ENCODE measurements around the gene TSPAN2. TPM values are rescaled to one million over a fixed set of nuclear protein-coding genes. Genes with fewer than 3 reads are reported as not detected.
A peak's percentile ranks its signal among the peaks of the same experiment; 100 is the strongest.

Gene TSPAN2
- total RNA-seq, 1 experiment from 2014 or later, result 26.5 TPM

DNA sequence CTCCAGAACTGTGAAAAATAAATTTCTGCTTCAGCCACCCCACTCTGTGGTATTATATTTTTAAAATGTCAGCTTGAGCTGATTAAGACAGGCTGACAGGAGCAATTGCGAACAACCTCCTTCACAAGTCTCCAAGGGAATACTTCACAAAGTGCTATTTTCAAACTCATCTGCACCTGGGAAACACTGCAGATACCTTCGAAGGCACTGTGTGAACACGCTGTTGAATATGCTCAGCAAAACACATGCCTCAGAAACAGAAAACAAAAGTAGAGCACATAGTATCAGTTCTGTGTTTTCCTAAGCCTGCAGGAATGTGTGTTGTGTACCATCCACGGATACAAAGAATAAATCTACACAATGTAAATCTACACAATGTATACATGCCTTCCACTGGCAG is 10.6 kb downstream of the TSPAN2 start:
- BruUV-seq (replicated peaks), result no TSS peak
- H3K9me3 ChIP-seq (ENCODE audit: insufficient read depth, low read depth), result no peaks in the 10 kb centered on the region
- DNase-seq, result no peak
- H3K27me3 ChIP-seq (ENCODE audit: insufficient read depth, low read depth), result no peaks in the 10 kb centered on the region
- TF ChIP-seq, protein P1, sequence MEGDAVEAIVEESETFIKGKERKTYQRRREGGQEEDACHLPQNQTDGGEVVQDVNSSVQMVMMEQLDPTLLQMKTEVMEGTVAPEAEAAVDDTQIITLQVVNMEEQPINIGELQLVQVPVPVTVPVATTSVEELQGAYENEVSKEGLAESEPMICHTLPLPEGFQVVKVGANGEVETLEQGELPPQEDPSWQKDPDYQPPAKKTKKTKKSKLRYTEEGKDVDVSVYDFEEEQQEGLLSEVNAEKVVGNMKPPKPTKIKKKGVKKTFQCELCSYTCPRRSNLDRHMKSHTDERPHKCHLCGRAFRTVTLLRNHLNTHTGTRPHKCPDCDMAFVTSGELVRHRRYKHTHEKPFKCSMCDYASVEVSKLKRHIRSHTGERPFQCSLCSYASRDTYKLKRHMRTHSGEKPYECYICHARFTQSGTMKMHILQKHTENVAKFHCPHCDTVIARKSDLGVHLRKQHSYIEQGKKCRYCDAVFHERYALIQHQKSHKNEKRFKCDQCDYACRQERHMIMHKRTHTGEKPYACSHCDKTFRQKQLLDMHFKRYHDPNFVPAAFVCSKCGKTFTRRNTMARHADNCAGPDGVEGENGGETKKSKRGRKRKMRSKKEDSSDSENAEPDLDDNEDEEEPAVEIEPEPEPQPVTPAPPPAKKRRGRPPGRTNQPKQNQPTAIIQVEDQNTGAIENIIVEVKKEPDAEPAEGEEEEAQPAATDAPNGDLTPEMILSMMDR (conservative IDR thresholded peaks at IDR 0.05), result no peak
- TF ChIP-seq EZH2 (IDR thresholded peaks at IDR 0.05; ENCODE audit: low read depth), result no peak
- intact Hi-C loops (cut with micrococcal nuclease; ENCODE audit: unreplicated experiment), result no loop called here
- POLR2A ChIA-PET (ENCODE audit: unreplicated experiment), result no interaction called here
- no peaks in the 10 kb centered on the region for H3K36me3 ChIP-seq (ENCODE audit: low read depth)
- no peaks in the 10 kb centered on the region for H3F3A ChIP-seq (ENCODE audit: insufficient read depth, low read depth)
- H3K27ac ChIP-seq, result no peak overlapping the region
- no peak overlapping the region for H3K4me2 ChIP-seq
- no peaks in the 10 kb centered on the region for H3K9me2 ChIP-seq (ENCODE audit: insufficient read depth)
- H3K4me1 ChIP-seq (replicated peaks; ENCODE audit: insufficient read depth), result 0 out of 2 replicates have a peak, but pooled peaks cover 7% of the 10 kb centered on the region
- no peaks in the 10 kb centered on the region for H4K20me1 ChIP-seq (ENCODE audit: insufficient read depth)
- CTCF ChIA-PET, result no interaction called here
- no peak overlapping the region for H3K4me3 ChIP-seq
- no peaks in the 10 kb centered on the region for H3K79me2 ChIP-seq (ENCODE audit: low read depth)
- H2AFZ ChIP-seq, result no peak overlapping the region

DNA sequence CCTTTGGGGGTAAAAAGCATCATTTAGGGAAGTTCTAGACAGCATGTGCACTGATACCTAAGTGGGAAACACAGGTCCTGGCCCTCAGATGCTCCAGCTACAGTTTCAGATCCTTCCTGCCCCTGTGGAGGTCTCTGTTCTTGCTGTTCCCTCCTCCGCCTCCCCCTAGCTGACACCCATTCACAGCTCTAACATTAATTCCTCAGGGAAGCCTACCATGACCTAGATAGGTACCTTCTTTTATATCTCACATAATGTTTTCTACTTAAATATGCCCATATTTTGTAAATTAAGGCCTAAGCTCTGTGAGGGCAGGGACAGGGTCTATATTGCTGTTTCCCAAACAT is 11.3 kb downstream of the TSPAN2 start:
- Histone ChIP-seq H3F3A (ENCODE audit: insufficient read depth, low read depth) (no peaks in the 10 kb centered on the region), H4K20me1 (ENCODE audit: insufficient read depth) (no peaks in the 10 kb centered on the region), H2AFZ (no peak overlapping the region), H3K4me2 (no peak overlapping the region), H3K9me2 (ENCODE audit: insufficient read depth) (no peaks in the 10 kb centered on the region), H3K4me1 (replicated peaks; ENCODE audit: insufficient read depth) (0 out of 2 replicates have a peak, but pooled peaks cover 7% of the 10 kb centered on the region), H3K27ac (no peak overlapping the region), H3K27me3 (ENCODE audit: insufficient read depth, low read depth) (no peaks in the 10 kb centered on the region), H3K79me2 (ENCODE audit: low read depth) (no peaks in the 10 kb centered on the region), H3K9me3 (ENCODE audit: insufficient read depth, low read depth) (no peaks in the 10 kb centered on the region), H3K36me3 (ENCODE audit: low read depth) (no peaks in the 10 kb centered on the region), H3K4me3 (no peak overlapping the region)
- DNase-seq, result no peak
- BruUV-seq (replicated peaks), result no TSS peak
- no peak for TF ChIP-seq EZH2 (IDR thresholded peaks at IDR 0.05; ENCODE audit: low read depth)
- TF ChIP-seq, protein P1 (conservative IDR thresholded peaks at IDR 0.05), result no peak
- intact Hi-C loops (cut with micrococcal nuclease; ENCODE audit: unreplicated experiment), result no loop called here
- ChIA-PET POLR2A (ENCODE audit: unreplicated experiment) (no interaction called here), CTCF (no interaction called here)

DNA sequence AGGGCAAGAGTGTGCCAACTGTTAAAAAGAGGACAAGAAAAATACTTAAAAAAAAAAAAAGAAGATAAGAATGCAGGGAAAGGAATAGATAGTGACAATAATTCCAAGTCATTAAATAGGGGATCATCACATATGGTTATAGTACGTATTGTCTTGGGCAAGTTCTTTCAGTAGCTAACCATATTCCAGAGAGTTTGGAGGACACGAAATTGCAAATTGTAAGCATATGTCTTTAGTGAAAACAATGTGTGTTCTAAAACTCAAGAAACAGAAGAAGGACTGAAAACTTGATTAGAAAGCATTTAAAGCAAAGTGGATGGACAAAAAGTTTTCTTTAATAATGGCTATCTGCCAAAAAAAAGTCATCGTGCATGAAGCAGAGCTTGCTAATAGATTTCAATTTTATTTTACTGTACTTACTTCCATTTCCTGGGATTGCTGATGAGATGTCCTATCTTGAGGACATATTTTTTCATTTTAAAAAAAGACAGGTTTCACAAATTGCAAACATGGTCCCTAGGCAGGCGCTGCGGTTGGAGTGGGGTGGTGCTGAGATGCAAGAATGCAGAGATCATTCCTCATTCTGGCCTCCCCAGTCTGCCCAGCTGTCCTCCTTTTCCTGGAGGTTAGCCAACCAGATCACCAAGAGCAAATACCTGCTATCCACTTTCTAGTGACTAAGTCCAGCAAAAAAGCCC is 11.9 kb downstream of the TSPAN2 start:
- H4K20me1 ChIP-seq (ENCODE audit: insufficient read depth), result no peaks in the 10 kb centered on the region
- H3F3A ChIP-seq (ENCODE audit: insufficient read depth, low read depth), result no peaks in the 10 kb centered on the region
- no peaks in the 10 kb centered on the region for H3K36me3 ChIP-seq (ENCODE audit: low read depth)
- H3K4me3 ChIP-seq, result no peak overlapping the region
- peak in 1 of 2 experiments; percentile 29 for DNase-seq
- H3K27ac ChIP-seq, result no peak overlapping the region
- H3K79me2 ChIP-seq (ENCODE audit: low read depth), result no peaks in the 10 kb centered on the region
- H3K9me3 ChIP-seq (ENCODE audit: insufficient read depth, low read depth), result no peaks in the 10 kb centered on the region
- BruUV-seq (replicated peaks), result no TSS peak
- no peak overlapping the region for H2AFZ ChIP-seq
- ChIA-PET POLR2A (ENCODE audit: unreplicated experiment) (no interaction called here), CTCF (no interaction called here)
- H3K4me1 ChIP-seq (replicated peaks; ENCODE audit: insufficient read depth), result 0 out of 2 replicates have a peak, but pooled peaks cover 7% of the 10 kb centered on the region
- no peaks in the 10 kb centered on the region for H3K27me3 ChIP-seq (ENCODE audit: insufficient read depth, low read depth)
- TF ChIP-seq, protein P1 (conservative IDR thresholded peaks at IDR 0.05), result no peak
- TF ChIP-seq EZH2 (IDR thresholded peaks at IDR 0.05; ENCODE audit: low read depth), result no peak
- H3K9me2 ChIP-seq (ENCODE audit: insufficient read depth), result no peaks in the 10 kb centered on the region
- intact Hi-C loops (cut with micrococcal nuclease; ENCODE audit: unreplicated experiment), result no loop called here
- no peak overlapping the region for H3K4me2 ChIP-seq

Measured in PC-9 (cell line).